Hepatocyte (in vitro differentiated cells): ENCODE measurements around the gene FAM98A.

Experiments
- EZH2 ChIP-seq: fragments of 200-600 bp; sonication (generic); IDR thresholded peaks from 2 replicates; pipeline ENCODE4 v1.6.1; 2016; ENCODE audit warnings: antibody characterized with exemption, mild to moderate bottlenecking, borderline replicate concordance
- TF ChIP-seq, protein P1 (sequence below): fragments of 200-600 bp; sonication (generic); IDR thresholded peaks from 2 replicates; pipeline ENCODE4 v1.5.1; 2016; ENCODE audit warnings: antibody characterized with exemption, mild to moderate bottlenecking; ENCODE audit not compliant: poor library complexity

DNA sequence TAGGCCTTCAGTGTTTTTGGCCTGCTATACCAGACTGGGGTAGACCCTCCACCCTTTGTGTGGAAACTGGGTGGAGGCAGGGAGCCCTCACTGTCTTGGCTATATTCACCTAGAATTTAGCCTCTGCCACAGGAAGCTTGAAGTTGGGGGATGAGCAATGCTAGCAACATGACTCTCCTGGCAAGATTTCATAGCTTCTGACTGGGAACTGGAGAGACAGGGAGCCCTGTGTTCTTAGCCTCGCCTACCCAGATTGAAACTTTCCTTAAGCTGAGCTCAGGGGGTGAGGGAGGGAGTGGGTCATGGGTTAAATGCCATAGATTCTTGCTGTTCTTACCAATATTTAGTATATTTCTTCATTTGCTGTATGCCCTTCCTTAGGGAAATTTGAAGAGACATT, 46.8 kb upstream of the FAM98A start:
- TF ChIP-seq, protein P1, sequence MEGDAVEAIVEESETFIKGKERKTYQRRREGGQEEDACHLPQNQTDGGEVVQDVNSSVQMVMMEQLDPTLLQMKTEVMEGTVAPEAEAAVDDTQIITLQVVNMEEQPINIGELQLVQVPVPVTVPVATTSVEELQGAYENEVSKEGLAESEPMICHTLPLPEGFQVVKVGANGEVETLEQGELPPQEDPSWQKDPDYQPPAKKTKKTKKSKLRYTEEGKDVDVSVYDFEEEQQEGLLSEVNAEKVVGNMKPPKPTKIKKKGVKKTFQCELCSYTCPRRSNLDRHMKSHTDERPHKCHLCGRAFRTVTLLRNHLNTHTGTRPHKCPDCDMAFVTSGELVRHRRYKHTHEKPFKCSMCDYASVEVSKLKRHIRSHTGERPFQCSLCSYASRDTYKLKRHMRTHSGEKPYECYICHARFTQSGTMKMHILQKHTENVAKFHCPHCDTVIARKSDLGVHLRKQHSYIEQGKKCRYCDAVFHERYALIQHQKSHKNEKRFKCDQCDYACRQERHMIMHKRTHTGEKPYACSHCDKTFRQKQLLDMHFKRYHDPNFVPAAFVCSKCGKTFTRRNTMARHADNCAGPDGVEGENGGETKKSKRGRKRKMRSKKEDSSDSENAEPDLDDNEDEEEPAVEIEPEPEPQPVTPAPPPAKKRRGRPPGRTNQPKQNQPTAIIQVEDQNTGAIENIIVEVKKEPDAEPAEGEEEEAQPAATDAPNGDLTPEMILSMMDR, result no peak
- no peak for TF ChIP-seq EZH2
